Measurements from ENCODE around the gene SCN4B. TPM values are rescaled to one million over a fixed set of nuclear protein-coding genes. Genes with fewer than 3 reads are reported as not detected.

Gene SCN4B
- total and polyA plus RNA-seq, 2 of the 4 experiments (the other 2 are of a cell fraction), result 0.18 to 0.44 TPM

GRCh38 chr11:118108513-118108912 lies 44.1 kb downstream of the SCN4B start:
- in situ Hi-C loops (cut with MboI; ENCODE audit: low sequenced_read_pairs) (no loop called here), intact Hi-C loops (cut with micrococcal nuclease) (no loop called here), dilution Hi-C loops (cut with HindIII; ENCODE audit: low sequenced_read_pairs, unreplicated experiment) (no loop called here)
- Histone ChIP-seq H3K4me2 (ENCODE audit: low read depth, low read length) (no peak overlapping the region), H2BK20ac (ENCODE audit: low read depth, low read length) (no peak overlapping the region), H3K23ac (ENCODE audit: low read depth, low read length) (no peak overlapping the region), H4K8ac (ENCODE audit: low read depth in 2 of 2, low read length in 2 of 2) (no peak overlapping the region), H3K14ac (replicated peaks; ENCODE audit: low read depth, low read length) (no peak overlapping the region), H2BK15ac (ENCODE audit: low read depth, low read length) (no peak overlapping the region), H3K79me1 (ENCODE audit: low read depth in 1 of 2, low read length in 2 of 2) (no peaks in the 10 kb centered on the region), H3K4me1 (ENCODE audit: control insufficient read depth, insufficient read depth, low read length) (no peaks in the 10 kb centered on the region), H3K36me3 (ENCODE audit: control insufficient read depth, insufficient read depth, low read length) (no peaks in the 10 kb centered on the region), H2AFZ (replicated peaks; ENCODE audit: low read length, poor library complexity) (no peak overlapping the region), H4K5ac (ENCODE audit: low read depth, low read length) (no peak overlapping the region), H3K27ac (ENCODE audit: insufficient read depth, low read length) (no peak overlapping the region), H3K4ac (ENCODE audit: low read depth, low read length) (no peak overlapping the region), H3K9me1 (ENCODE audit: insufficient read depth, low read length) (no peaks in the 10 kb centered on the region), H3K4me3 (ENCODE audit: insufficient read depth, low read depth, low read length) (no peak overlapping the region), H3K27me3 (ENCODE audit: control insufficient read depth, insufficient read depth, low read length) (no peaks in the 10 kb centered on the region), H2BK5ac (ENCODE audit: low read depth, low read length, poor library complexity, severe bottlenecking) (no peak overlapping the region), H2BK120ac (ENCODE audit: low read depth, low read length) (no peak overlapping the region), H2AK9ac (replicated peaks; ENCODE audit: low read depth, low read length, poor library complexity) (no peak overlapping the region), H3K18ac (ENCODE audit: low read depth, low read length) (no peak overlapping the region), H3K9ac (ENCODE audit: low read depth, low read length) (no peak overlapping the region), H3K56ac (ENCODE audit: extremely low read depth, insufficient read depth, low read length) (no peak overlapping the region), H4K20me1 (ENCODE audit: insufficient read depth, low read length) (no peaks in the 10 kb centered on the region), H4K91ac (ENCODE audit: insufficient read depth, low read depth, low read length) (no peak overlapping the region), H3K9me3 (ENCODE audit: control insufficient read depth, insufficient read depth, low read length) (no peaks in the 10 kb centered on the region), H2AK5ac (ENCODE audit: low read depth, low read length) (no peak overlapping the region)
- BruUV-seq (replicated peaks), result no TSS peak
- ATAC-seq (ENCODE audit: low read depth) (no peak), DNase-seq (no peak)
- POLR2A ChIA-PET (ENCODE audit: unreplicated experiment), result no interaction called here
- CTCF ChIA-PET, result no interaction called here
- 51% methylated on average over 2 of the region's 5 CpGs; no CpG with 5 or more reads in 1 of the 2 experiments for WGBS, 2 experiments (ENCODE audit: extremely low coverage in 2 of 2, insufficient read length in 1 of 2)
- no peak for TF ChIP-seq SMC3 (IDR thresholded peaks at IDR 0.05; ENCODE audit: low read depth, low read length)
